WTC11 (cell line): Measurements from ENCODE around the gene UGT2B7. TPM values are rescaled to one million over a fixed set of nuclear protein-coding genes. Genes with fewer than 3 reads are reported as not detected.

ENCODE experiments used
- ATAC-seq: fragments of 200-7000 bp; cut with Tn5 transposase; 2 replicates; pipeline ENCODE4 v1.10.0; 2021; ENCODE audit warnings: mild to moderate bottlenecking, moderate library complexity
- CTCF ChIA-PET: fragments of 300-600 bp; sonication (Branson Sonifier 250); formaldehyde crosslinking; loops from one replicate; lab custom pipeline; 2021; ENCODE audit warnings: antibody characterized with exemption; lab: Charles Lee
- POLR2A ChIA-PET: fragments of 350-600 bp; sonication (Branson Sonifier 250); formaldehyde crosslinking; loops from one replicate; lab custom pipeline; 2021; ENCODE audit warnings: antibody characterized with exemption; lab: Charles Lee
- DNase-seq: peaks from one replicate; pipeline ENCODE4 v3.0.0; 2021; ENCODE audit warnings: low spot score
- H3K27ac Mint-ChIP-seq: 2 replicates; pipeline ENCODE4 v1.8.0; 2021; ENCODE audit warnings: mixed read lengths
- H3K27me3 Mint-ChIP-seq: 2 replicates; pipeline ENCODE4 v1.8.0; 2021; ENCODE audit warnings: low read depth, mild to moderate bottlenecking, moderate library complexity, mixed read lengths
- H3K36me3 Mint-ChIP-seq: 2 replicates; pipeline ENCODE4 v1.8.0; 2021; ENCODE audit warnings: mixed read lengths
- H3K4me1 Mint-ChIP-seq: 2 replicates; pipeline ENCODE4 v1.8.0; 2022; ENCODE audit warnings: mixed read lengths
- H3K4me3 Mint-ChIP-seq: 2 replicates; pipeline ENCODE4 v1.8.0; 2021; ENCODE audit warnings: mild to moderate bottlenecking, moderate library complexity, mixed read lengths
- H3K9me3 Mint-ChIP-seq: 2 replicates; pipeline ENCODE4 v1.8.0; 2021; ENCODE audit warnings: mixed read lengths
- ATF1 ChIP-seq: sonication (generic); formaldehyde crosslinking; IDR thresholded peaks from 2 replicates; pipeline ENCODE4 v1.8.1; 2023; ENCODE audit warnings: mild to moderate bottlenecking, moderate library complexity, missing genetic modification reagents
- ELF4 ChIP-seq: sonication (generic); formaldehyde crosslinking; IDR thresholded peaks from 2 replicates; pipeline ENCODE4 v1.8.1; 2022; ENCODE audit warnings: low read depth, mild to moderate bottlenecking, moderate library complexity, missing genetic modification reagents
- ESRRA ChIP-seq: sonication (generic); formaldehyde crosslinking; IDR thresholded peaks from 2 replicates; pipeline ENCODE4 v1.8.1; 2022; ENCODE audit warnings: mild to moderate bottlenecking, missing genetic modification reagents, borderline replicate concordance
- ETV6 ChIP-seq: sonication (generic); formaldehyde crosslinking; IDR thresholded peaks from 2 replicates; pipeline ENCODE4 v1.8.1; 2022; ENCODE audit warnings: mild to moderate bottlenecking, missing genetic modification reagents
- FOXP1 ChIP-seq: sonication (generic); formaldehyde crosslinking; IDR thresholded peaks from 2 replicates; pipeline ENCODE4 v1.8.0; 2022; ENCODE audit warnings: missing genetic modification reagents, mild to moderate bottlenecking, moderate library complexity, borderline replicate concordance
- JUN ChIP-seq: sonication (generic); formaldehyde crosslinking; IDR thresholded peaks from 2 replicates; pipeline ENCODE4 v1.8.0; 2023; ENCODE audit warnings: mild to moderate bottlenecking, missing genetic modification reagents
- KAT7 ChIP-seq: sonication (generic); formaldehyde crosslinking; IDR thresholded peaks from 2 replicates; pipeline ENCODE4 v1.8.1; 2023; ENCODE audit warnings: missing genetic modification reagents, mild to moderate bottlenecking, borderline replicate concordance
- MXD4 ChIP-seq: fragments of 250-450 bp; sonication (Bioruptor Pico); IDR thresholded peaks from 2 replicates; pipeline ENCODE4 v1.8.0; 2021; ENCODE audit warnings: mild to moderate bottlenecking, moderate library complexity, borderline replicate concordance
- NFATC4 ChIP-seq: fragments of 250-450 bp; sonication (Bioruptor Pico); IDR thresholded peaks from 2 replicates; pipeline ENCODE4 v1.9.0; 2021; ENCODE audit warnings: mild to moderate bottlenecking
- NFYB ChIP-seq: sonication (generic); formaldehyde crosslinking; conservative IDR thresholded peaks from 2 replicates; pipeline ENCODE4 v1.8.0; 2022; ENCODE audit warnings: low read depth, missing genetic modification reagents
- OVOL2 ChIP-seq: fragments of 250-450 bp; sonication (Bioruptor Pico); IDR thresholded peaks from 2 replicates; pipeline ENCODE4 v1.9.0; 2021; ENCODE audit warnings: mild to moderate bottlenecking, borderline replicate concordance
- RORB ChIP-seq: fragments of 250-450 bp; sonication (Bioruptor Pico); IDR thresholded peaks from 2 replicates; pipeline ENCODE4 v1.9.0; 2021; ENCODE audit warnings: mild to moderate bottlenecking
- SOX15 ChIP-seq: fragments of 250-450 bp; sonication (Bioruptor Pico); IDR thresholded peaks from 2 replicates; pipeline ENCODE4 v1.9.0; 2021; ENCODE audit warnings: mild to moderate bottlenecking
- TCF7 ChIP-seq: sonication (generic); formaldehyde crosslinking; IDR thresholded peaks from 2 replicates; pipeline ENCODE4 v1.8.0; 2022; ENCODE audit warnings: mild to moderate bottlenecking, low read depth, missing genetic modification reagents, moderate library complexity
- ZNF138 ChIP-seq: sonication (generic); formaldehyde crosslinking; conservative IDR thresholded peaks from 2 replicates; pipeline ENCODE4 v1.8.1; 2022; ENCODE audit warnings: mild to moderate bottlenecking, moderate library complexity, missing genetic modification reagents
- ZNF219 ChIP-seq: sonication (generic); formaldehyde crosslinking; IDR thresholded peaks from 2 replicates; pipeline ENCODE4 v1.8.0; 2023; ENCODE audit warnings: missing genetic modification reagents, mild to moderate bottlenecking, borderline replicate concordance
- ZNF232 ChIP-seq: sonication (generic); formaldehyde crosslinking; IDR thresholded peaks from 2 replicates; pipeline ENCODE4 v1.8.0; 2022; ENCODE audit warnings: mild to moderate bottlenecking, missing genetic modification reagents
- ZNF396 ChIP-seq: fragments of 250-450 bp; sonication (Bioruptor Pico); IDR thresholded peaks from 2 replicates; pipeline ENCODE4 v1.8.0; 2021; ENCODE audit warnings: mild to moderate bottlenecking, moderate library complexity, borderline replicate concordance
- ZNF423 ChIP-seq: fragments of 250-450 bp; sonication (Bioruptor Pico); IDR thresholded peaks from 2 replicates; pipeline ENCODE4 v2.1.2; 2022; ENCODE audit warnings: mild to moderate bottlenecking, moderate library complexity
- total RNA-seq: library from RNA; stranded (reverse); gene quantifications from 3 replicates; pipeline ENCODE4 v1.2.3, GENCODE V29; 2021
- TF ChIP-seq, protein P1 (sequence below): sonication (generic); formaldehyde crosslinking; conservative IDR thresholded peaks from 2 replicates; pipeline ENCODE4 v1.8.1; 2023; ENCODE audit warnings: mild to moderate bottlenecking, low read depth, missing genetic modification reagents, moderate library complexity
- TF ChIP-seq, protein P2 (sequence below): sonication (generic); formaldehyde crosslinking; IDR thresholded peaks from 2 replicates; pipeline ENCODE4 v1.8.0; 2022; ENCODE audit warnings: mild to moderate bottlenecking, missing genetic modification reagents
- TF ChIP-seq, protein P3 (sequence below): sonication (generic); formaldehyde crosslinking; conservative IDR thresholded peaks from 2 replicates; pipeline ENCODE4 v1.8.1; 2022; ENCODE audit warnings: mild to moderate bottlenecking, missing genetic modification reagents
- TF ChIP-seq, protein P4 (sequence below): sonication (generic); formaldehyde crosslinking; IDR thresholded peaks from 2 replicates; pipeline ENCODE4 v1.8.0; 2022; ENCODE audit warnings: missing genetic modification reagents
- TF ChIP-seq, protein P5 (sequence below): fragments of 250-450 bp; sonication (Bioruptor Pico); IDR thresholded peaks from 2 replicates; pipeline ENCODE4 v2.1.2; 2022; ENCODE audit warnings: mild to moderate bottlenecking, moderate library complexity

The UGT2B7 gene
- total RNA-seq, 1 experiment from 2014 or later = not detected

DNA sequence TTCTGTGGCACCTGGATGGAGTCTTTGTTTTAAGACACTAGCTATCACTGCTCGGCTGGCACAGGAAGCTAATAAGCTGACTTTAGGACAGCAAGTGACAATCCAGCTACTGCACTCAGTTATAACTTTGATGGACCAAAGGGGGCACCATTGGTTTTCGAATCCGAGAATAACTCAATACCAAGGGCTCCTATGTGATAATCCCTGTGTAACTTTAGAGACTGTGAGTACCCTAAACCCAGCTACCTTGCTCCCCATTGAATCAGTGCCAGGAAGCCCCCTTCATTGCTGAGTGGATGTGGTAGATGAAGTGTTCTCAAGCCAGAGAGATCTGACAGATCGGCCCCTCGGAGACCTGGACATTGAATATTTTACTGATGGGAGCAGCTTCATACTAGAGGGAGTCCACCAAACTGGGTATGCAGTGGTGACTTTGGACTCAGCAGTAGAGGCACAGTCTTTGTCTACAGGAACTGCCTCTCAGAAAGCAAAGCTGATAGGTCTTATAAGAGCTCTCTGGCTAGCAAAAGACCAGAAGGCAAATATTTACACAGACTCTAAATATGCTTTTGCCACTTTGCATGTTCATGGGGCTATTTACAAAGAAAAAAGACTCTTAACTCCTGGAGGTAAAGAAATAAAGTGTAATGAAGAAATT, 35.5 kb upstream of the UGT2B7 start:
- H3K36me3 Mint-ChIP-seq = no peaks in the 10 kb centered on the region
- no peaks in the 10 kb centered on the region for H3K9me3 Mint-ChIP-seq
- TF ChIP-seq SOX15 (CRISPR knock-in tag) (no peak), OVOL2 (CRISPR knock-in tag) (no peak), ETV6 (no peak), ZNF423 (no peak), JUN (CRISPR knock-in tag) (no peak), ZNF138 (CRISPR knock-in tag) (no peak), ZNF232 (CRISPR knock-in tag) (no peak), RORB (CRISPR knock-in tag) (no peak), KAT7 (no peak), TCF7 (no peak), ELF4 (CRISPR knock-in tag) (no peak), FOXP1 (CRISPR knock-in tag) (no peak)
- TF ChIP-seq, protein P1, sequence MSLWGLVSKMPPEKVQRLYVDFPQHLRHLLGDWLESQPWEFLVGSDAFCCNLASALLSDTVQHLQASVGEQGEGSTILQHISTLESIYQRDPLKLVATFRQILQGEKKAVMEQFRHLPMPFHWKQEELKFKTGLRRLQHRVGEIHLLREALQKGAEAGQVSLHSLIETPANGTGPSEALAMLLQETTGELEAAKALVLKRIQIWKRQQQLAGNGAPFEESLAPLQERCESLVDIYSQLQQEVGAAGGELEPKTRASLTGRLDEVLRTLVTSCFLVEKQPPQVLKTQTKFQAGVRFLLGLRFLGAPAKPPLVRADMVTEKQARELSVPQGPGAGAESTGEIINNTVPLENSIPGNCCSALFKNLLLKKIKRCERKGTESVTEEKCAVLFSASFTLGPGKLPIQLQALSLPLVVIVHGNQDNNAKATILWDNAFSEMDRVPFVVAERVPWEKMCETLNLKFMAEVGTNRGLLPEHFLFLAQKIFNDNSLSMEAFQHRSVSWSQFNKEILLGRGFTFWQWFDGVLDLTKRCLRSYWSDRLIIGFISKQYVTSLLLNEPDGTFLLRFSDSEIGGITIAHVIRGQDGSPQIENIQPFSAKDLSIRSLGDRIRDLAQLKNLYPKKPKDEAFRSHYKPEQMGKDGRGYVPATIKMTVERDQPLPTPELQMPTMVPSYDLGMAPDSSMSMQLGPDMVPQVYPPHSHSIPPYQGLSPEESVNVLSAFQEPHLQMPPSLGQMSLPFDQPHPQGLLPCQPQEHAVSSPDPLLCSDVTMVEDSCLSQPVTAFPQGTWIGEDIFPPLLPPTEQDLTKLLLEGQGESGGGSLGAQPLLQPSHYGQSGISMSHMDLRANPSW = no peak
- TF ChIP-seq, protein P2, sequence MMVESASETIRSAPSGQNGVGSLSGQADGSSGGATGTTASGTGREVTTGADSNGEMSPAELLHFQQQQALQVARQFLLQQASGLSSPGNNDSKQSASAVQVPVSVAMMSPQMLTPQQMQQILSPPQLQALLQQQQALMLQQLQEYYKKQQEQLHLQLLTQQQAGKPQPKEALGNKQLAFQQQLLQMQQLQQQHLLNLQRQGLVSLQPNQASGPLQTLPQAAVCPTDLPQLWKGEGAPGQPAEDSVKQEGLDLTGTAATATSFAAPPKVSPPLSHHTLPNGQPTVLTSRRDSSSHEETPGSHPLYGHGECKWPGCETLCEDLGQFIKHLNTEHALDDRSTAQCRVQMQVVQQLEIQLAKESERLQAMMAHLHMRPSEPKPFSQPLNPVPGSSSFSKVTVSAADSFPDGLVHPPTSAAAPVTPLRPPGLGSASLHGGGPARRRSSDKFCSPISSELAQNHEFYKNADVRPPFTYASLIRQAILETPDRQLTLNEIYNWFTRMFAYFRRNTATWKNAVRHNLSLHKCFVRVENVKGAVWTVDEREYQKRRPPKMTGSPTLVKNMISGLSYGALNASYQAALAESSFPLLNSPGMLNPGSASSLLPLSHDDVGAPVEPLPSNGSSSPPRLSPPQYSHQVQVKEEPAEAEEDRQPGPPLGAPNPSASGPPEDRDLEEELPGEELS (CRISPR knock-in tag) = no peak
- DNase-seq (no peak), ATAC-seq (peak; percentile 30)
- peaks cover 32% of the 10 kb centered on the region for H3K4me1 Mint-ChIP-seq
- H3K27ac Mint-ChIP-seq = no peak overlapping the region
- POLR2A ChIA-PET = no interaction called here
- no peak overlapping the region for H3K4me3 Mint-ChIP-seq
- CTCF ChIA-PET = interaction anchor here (0.6 to 1.4 kb wide), 6 partner anchors 8 to 350 kb away, joined by 3 to 10 read pairs (median 3); no protein-coding TSS in a partner anchor
- no peaks in the 10 kb centered on the region for H3K27me3 Mint-ChIP-seq

DNA sequence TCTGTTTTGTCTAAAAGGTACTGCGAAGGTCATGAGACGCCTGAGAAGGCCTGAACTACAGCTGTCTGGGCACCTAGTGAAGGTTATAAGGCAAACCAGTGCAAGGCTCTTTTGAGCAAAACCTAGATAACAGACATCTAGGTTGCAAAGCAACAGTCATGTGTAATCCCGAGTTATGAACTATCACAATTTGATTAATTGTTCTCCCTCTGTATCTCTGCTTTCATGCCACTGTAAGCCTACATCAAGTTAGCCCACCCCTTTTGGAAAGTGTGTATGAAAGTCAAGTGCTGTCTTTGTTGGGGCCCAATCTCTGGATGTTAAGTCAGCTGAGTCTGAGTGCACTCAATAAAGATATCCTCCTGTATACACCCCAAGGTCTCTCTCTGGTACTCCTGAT, 31.9 kb upstream of the UGT2B7 start:
- Mint-ChIP-seq H3K27ac (no peak overlapping the region), H3K27me3 (no peaks in the 10 kb centered on the region), H3K4me1 (peaks cover 6% of the 10 kb centered on the region), H3K9me3 (no peaks in the 10 kb centered on the region), H3K36me3 (no peaks in the 10 kb centered on the region)
- POLR2A ChIA-PET = no interaction called here
- no peak for TF ChIP-seq MXD4 (CRISPR knock-in tag)
- TF ChIP-seq, protein P3, sequence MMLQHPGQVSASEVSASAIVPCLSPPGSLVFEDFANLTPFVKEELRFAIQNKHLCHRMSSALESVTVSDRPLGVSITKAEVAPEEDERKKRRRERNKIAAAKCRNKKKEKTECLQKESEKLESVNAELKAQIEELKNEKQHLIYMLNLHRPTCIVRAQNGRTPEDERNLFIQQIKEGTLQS (CRISPR knock-in tag) = no peak
- TF ChIP-seq ATF1 (CRISPR knock-in tag) = no peak
- TF ChIP-seq SOX15 (CRISPR knock-in tag) = no peak
- TF ChIP-seq, all 79 proteins: peak for 0
- H3K4me3 Mint-ChIP-seq = no peak overlapping the region
- ATAC-seq = no peak
- DNase-seq = no peak
- CTCF ChIA-PET = no interaction called here

DNA sequence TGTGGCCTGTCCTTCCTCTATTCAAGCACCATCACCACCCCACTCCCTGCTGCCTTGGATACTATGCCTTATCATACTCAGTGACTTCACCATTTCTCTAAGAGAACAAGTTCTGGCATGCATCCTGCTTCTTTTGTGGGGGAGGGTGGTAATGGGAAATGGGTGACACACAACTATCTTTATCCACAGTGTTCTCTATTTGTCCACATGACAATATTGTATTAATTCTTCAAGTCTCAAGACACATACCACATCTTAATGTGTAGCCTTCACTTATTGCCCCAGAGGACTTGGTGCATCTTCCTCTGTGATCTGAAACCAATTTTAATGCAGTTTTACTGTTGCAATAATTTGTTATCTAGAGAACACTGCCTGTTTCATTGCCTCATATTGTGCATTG, 29.3 kb upstream of the UGT2B7 start:
- ATAC-seq = no peak
- ChIA-PET POLR2A (no interaction called here), CTCF (interaction anchor here (0.6 kb wide), 1 partner anchor 1943 kb away, joined by 3 read pairs; no protein-coding TSS in a partner anchor)
- no peaks in the 10 kb centered on the region for H3K36me3 Mint-ChIP-seq
- no peak for DNase-seq
- H3K27me3 Mint-ChIP-seq = no peaks in the 10 kb centered on the region
- 0 out of 2 replicates have a peak overlapping the region, but pooled peaks have one; percentile 4 for H3K27ac Mint-ChIP-seq
- H3K4me3 Mint-ChIP-seq = no peak overlapping the region
- no peaks in the 10 kb centered on the region for H3K9me3 Mint-ChIP-seq
- H3K4me1 Mint-ChIP-seq = peaks cover 6% of the 10 kb centered on the region
- TF ChIP-seq ZNF396 (CRISPR knock-in tag) = no peak
- TF ChIP-seq ZNF219 (CRISPR knock-in tag) = no peak
- TF ChIP-seq NFATC4 (CRISPR knock-in tag) = no peak
- no peak for TF ChIP-seq ESRRA
- TF ChIP-seq, protein P4, sequence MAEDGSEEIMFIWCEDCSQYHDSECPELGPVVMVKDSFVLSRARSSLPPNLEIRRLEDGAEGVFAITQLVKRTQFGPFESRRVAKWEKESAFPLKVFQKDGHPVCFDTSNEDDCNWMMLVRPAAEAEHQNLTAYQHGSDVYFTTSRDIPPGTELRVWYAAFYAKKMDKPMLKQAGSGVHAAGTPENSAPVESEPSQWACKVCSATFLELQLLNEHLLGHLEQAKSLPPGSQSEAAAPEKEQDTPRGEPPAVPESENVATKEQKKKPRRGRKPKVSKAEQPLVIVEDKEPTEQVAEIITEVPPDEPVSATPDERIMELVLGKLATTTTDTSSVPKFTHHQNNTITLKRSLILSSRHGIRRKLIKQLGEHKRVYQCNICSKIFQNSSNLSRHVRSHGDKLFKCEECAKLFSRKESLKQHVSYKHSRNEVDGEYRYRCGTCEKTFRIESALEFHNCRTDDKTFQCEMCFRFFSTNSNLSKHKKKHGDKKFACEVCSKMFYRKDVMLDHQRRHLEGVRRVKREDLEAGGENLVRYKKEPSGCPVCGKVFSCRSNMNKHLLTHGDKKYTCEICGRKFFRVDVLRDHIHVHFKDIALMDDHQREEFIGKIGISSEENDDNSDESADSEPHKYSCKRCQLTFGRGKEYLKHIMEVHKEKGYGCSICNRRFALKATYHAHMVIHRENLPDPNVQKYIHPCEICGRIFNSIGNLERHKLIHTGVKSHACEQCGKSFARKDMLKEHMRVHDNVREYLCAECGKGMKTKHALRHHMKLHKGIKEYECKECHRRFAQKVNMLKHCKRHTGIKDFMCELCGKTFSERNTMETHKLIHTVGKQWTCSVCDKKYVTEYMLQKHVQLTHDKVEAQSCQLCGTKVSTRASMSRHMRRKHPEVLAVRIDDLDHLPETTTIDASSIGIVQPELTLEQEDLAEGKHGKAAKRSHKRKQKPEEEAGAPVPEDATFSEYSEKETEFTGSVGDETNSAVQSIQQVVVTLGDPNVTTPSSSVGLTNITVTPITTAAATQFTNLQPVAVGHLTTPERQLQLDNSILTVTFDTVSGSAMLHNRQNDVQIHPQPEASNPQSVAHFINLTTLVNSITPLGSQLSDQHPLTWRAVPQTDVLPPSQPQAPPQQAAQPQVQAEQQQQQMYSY = no peak
- TF ChIP-seq, protein P5, sequence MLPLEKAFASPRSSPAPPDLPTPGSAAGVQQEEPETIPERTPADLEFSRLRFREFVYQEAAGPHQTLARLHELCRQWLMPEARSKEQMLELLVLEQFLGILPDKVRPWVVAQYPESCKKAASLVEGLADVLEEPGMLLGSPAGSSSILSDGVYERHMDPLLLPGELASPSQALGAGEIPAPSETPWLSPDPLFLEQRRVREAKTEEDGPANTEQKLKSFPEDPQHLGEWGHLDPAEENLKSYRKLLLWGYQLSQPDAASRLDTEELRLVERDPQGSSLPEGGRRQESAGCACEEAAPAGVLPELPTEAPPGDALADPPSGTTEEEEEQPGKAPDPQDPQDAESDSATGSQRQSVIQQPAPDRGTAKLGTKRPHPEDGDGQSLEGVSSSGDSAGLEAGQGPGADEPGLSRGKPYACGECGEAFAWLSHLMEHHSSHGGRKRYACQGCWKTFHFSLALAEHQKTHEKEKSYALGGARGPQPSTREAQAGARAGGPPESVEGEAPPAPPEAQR (CRISPR knock-in tag) = no peak
- no peak for TF ChIP-seq JUN (CRISPR knock-in tag)
- TF ChIP-seq NFYB (CRISPR knock-in tag) = no peak
